OCI-LY1 (cell line): Measurements from ENCODE around the gene RGP1.

Experiments
- H2AFZ ChIP-seq: fragments of 200-600 bp; sonication (generic), shearing (Covaris generic); 2 replicates; pipeline ENCODE4 v1.6.0; 2014; ENCODE audit warnings: antibody characterized with exemption, mild to moderate bottlenecking, low read length
- H3F3A ChIP-seq: fragments of 200-600 bp; sonication (generic), shearing (Covaris generic); 2 replicates; pipeline ENCODE4 v1.6.0; 2014; ENCODE audit warnings: mild to moderate bottlenecking, antibody characterized with exemption, low read length, moderate library complexity; ENCODE audit not compliant: insufficient read depth
- H3K27ac ChIP-seq: fragments of 200-600 bp; sonication (generic); 2 replicates; pipeline ENCODE4 v1.5.1; 2014; ENCODE audit warnings: low read length, mixed run types, mild to moderate bottlenecking, low read depth; ENCODE audit not compliant: poor library complexity, severe bottlenecking
- H3K27me3 ChIP-seq: fragments of 200-600 bp; sonication (generic); 2 replicates; pipeline ENCODE4 v1.6.0; 2014; ENCODE audit warnings: antibody characterized with exemption, mild to moderate bottlenecking, low read length, moderate library complexity; ENCODE audit not compliant: insufficient read depth
- H3K36me3 ChIP-seq: fragments of 200-600 bp; sonication (generic); 2 replicates; pipeline ENCODE4 v1.6.1; 2014; ENCODE audit warnings: mild to moderate bottlenecking, antibody characterized with exemption, low read length, moderate library complexity, mixed read lengths; ENCODE audit not compliant: insufficient read depth
- H3K4me1 ChIP-seq: fragments of 200-600 bp; sonication (generic); 2 replicates; pipeline ENCODE4 v1.5.1; 2014; ENCODE audit warnings: mild to moderate bottlenecking, low read length, moderate library complexity; ENCODE audit not compliant: insufficient read depth, severe bottlenecking
- H3K4me2 ChIP-seq: fragments of 200-600 bp; sonication (generic), shearing (Covaris generic); 2 replicates; pipeline ENCODE4 v1.6.1; 2014; ENCODE audit warnings: low read length
- H3K4me3 ChIP-seq: fragments of 200-600 bp; sonication (generic); 2 replicates; pipeline ENCODE4 v1.5.1; 2014; ENCODE audit warnings: low read length, low read depth, mild to moderate bottlenecking, mixed read lengths; ENCODE audit not compliant: poor library complexity, severe bottlenecking
- H3K79me2 ChIP-seq: fragments of 200-600 bp; shearing (Covaris generic); 2 replicates; pipeline ENCODE4 v1.6.1; 2016; ENCODE audit warnings: mixed run types, low read length, mixed read lengths; ENCODE audit not compliant: insufficient read depth
- H3K9ac ChIP-seq: fragments of 200-600 bp; sonication (generic), shearing (Covaris generic); 2 replicates; pipeline ENCODE4 v1.6.1; 2014; ENCODE audit warnings: mild to moderate bottlenecking, low read length, mixed read lengths
- H3K9me2 ChIP-seq: fragments of 200-600 bp; sonication (generic), shearing (Covaris generic); 2 replicates; pipeline ENCODE4 v1.6.1; 2014; ENCODE audit warnings: low read depth, mild to moderate bottlenecking, low read length, mixed read lengths
- H3K9me3 ChIP-seq: fragments of 200-600 bp; shearing (Covaris generic); 2 replicates; pipeline ENCODE4 v1.6.1; 2014; ENCODE audit warnings: low read length, mixed read lengths
- H4K20me1 ChIP-seq: fragments of 200-600 bp; sonication (generic), shearing (Covaris generic); 2 replicates; pipeline ENCODE4 v1.6.0; 2016; ENCODE audit warnings: mild to moderate bottlenecking, low read length; ENCODE audit not compliant: insufficient read depth
- EZH2 ChIP-seq: fragments of 200-600 bp; sonication (generic), shearing (Covaris generic); IDR thresholded peaks from 2 replicates; pipeline ENCODE4 v1.8.0; 2017; ENCODE audit warnings: borderline replicate concordance, mixed run types, mild to moderate bottlenecking, antibody characterized with exemption, low read length, moderate library complexity, mixed read lengths
- TF ChIP-seq, protein P1 (sequence below): fragments of 200-600 bp; sonication (generic), shearing (Covaris generic); IDR thresholded peaks from 2 replicates; pipeline ENCODE4 v1.5.1; 2017; ENCODE audit warnings: mild to moderate bottlenecking, antibody characterized with exemption, low read length, moderate library complexity, mixed read lengths

RGP1 gene

GRCh38 chr9:35748858-35749514 lies at the start of gene RGP1, which contains the start of gene GBA2:
Gene RGP1, plus strand, starts transcription at chr9:35749287. Its CDS starts 469 bp downstream, at chr9:35749756.
Gene GBA2, minus strand, starts transcription at chr9:35749228. Its CDS starts 524 bp downstream, at chr9:35748704.
- no peaks in the 10 kb centered on the region for H3F3A ChIP-seq
- H3K27ac ChIP-seq, result peak within 1 kb of the TSS; percentile 53
- peak within 1 kb of the TSS; percentile 76 for H3K4me3 ChIP-seq
- no peaks in the 10 kb centered on the region for H3K9me2 ChIP-seq
- no peaks in the 10 kb centered on the region for H3K9me3 ChIP-seq
- peaks cover 31% of the 10 kb centered on the region; the same call in 1 of the 2 replicates for H3K36me3 ChIP-seq
- H3K27me3 ChIP-seq, result no peaks in the 10 kb centered on the region
- peaks cover 29% of the 10 kb centered on the region for H3K79me2 ChIP-seq
- H3K4me1 ChIP-seq, result peaks cover 36% of the 10 kb centered on the region
- TF ChIP-seq, protein P1, sequence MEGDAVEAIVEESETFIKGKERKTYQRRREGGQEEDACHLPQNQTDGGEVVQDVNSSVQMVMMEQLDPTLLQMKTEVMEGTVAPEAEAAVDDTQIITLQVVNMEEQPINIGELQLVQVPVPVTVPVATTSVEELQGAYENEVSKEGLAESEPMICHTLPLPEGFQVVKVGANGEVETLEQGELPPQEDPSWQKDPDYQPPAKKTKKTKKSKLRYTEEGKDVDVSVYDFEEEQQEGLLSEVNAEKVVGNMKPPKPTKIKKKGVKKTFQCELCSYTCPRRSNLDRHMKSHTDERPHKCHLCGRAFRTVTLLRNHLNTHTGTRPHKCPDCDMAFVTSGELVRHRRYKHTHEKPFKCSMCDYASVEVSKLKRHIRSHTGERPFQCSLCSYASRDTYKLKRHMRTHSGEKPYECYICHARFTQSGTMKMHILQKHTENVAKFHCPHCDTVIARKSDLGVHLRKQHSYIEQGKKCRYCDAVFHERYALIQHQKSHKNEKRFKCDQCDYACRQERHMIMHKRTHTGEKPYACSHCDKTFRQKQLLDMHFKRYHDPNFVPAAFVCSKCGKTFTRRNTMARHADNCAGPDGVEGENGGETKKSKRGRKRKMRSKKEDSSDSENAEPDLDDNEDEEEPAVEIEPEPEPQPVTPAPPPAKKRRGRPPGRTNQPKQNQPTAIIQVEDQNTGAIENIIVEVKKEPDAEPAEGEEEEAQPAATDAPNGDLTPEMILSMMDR, result no peak
- TF ChIP-seq EZH2, result no peak
- peak within 1 kb of the TSS; percentile 79 for H3K4me2 ChIP-seq
- H4K20me1 ChIP-seq, result no peaks in the 10 kb centered on the region
- H3K9ac ChIP-seq, result peak within 1 kb of the TSS; percentile 75
- H2AFZ ChIP-seq, result no peak within 1 kb of the TSS

DNA sequence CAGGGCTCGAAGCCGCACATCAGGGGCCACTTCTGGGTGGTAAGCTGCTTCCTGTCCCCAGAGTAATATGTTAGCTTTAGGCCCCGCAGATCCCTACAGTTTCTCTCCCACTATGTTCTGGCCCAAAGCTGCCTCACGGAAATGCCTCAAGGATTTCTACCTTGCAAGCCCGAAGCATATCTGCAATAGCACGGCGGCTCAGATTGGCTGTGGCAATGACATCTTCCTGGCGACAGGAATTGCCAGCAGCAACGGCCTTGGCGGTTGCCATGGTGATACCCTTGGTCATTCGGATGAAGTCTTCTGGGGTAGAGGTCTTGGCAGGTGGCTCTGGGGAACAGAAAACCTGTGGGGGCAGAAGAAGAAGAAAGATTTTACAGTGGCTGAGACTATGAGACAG lies 49.1 kb upstream of the RGP1 start:
- no peaks in the 10 kb centered on the region for H3K27me3 ChIP-seq
- no peaks in the 10 kb centered on the region for H3K9me2 ChIP-seq
- no peak for TF ChIP-seq EZH2
- TF ChIP-seq, protein P1, result no peak
- H4K20me1 ChIP-seq, result no peaks in the 10 kb centered on the region
- H3K4me3 ChIP-seq, result no peak overlapping the region
- no peak overlapping the region for H3K9ac ChIP-seq
- H3K4me1 ChIP-seq, result no peaks in the 10 kb centered on the region
- no peaks in the 10 kb centered on the region for H3K79me2 ChIP-seq
- no peak overlapping the region for H3K4me2 ChIP-seq
- H3F3A ChIP-seq, result no peaks in the 10 kb centered on the region
- H2AFZ ChIP-seq, result no peak overlapping the region
- H3K27ac ChIP-seq, result no peak overlapping the region
- H3K9me3 ChIP-seq, result no peaks in the 10 kb centered on the region
- H3K36me3 ChIP-seq, result peaks cover 93% of the 10 kb centered on the region

DNA sequence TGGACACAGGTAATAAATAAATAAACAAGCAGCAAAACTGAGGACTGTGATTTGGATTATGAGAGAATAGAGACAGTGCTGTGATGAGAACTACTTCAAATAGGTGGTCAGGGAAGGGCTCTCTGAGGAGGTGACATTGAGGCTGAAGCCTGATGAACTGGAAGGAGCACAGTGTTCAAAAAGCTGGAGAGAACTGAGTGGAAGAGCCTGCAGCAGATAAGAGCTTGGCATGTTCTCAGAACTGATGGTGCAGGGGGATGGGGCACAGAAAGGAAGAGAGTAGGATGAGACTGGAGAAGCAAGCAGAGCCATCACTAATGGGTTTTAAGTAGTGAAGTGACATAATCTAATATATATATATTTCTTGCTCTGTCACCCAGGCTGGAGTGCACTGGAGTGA lies 48.1 kb upstream of the RGP1 start:
- TF ChIP-seq EZH2, result no peak
- TF ChIP-seq, protein P1, result no peak
- Histone ChIP-seq H3K4me3 (no peak overlapping the region), H3K9me3 (no peaks in the 10 kb centered on the region)

More for the DNA sequence above, 48.1 kb upstream of the RGP1 start:
- Histone ChIP-seq H3K27ac (no peak overlapping the region), H2AFZ (no peak overlapping the region), H3K9ac (no peak overlapping the region), H3K79me2 (no peaks in the 10 kb centered on the region), H4K20me1 (no peaks in the 10 kb centered on the region), H3K9me2 (no peaks in the 10 kb centered on the region), H3K4me2 (no peak overlapping the region), H3K36me3 (peaks cover 98% of the 10 kb centered on the region), H3K27me3 (no peaks in the 10 kb centered on the region), H3K4me1 (no peaks in the 10 kb centered on the region), H3F3A (no peaks in the 10 kb centered on the region)
